EH (cell line): Measurements from ENCODE around the gene GPC6.

ENCODE experiments used
- DNase-seq: peaks from one replicate; pipeline ENCODE4 v3.0.0-alpha.2; 2015; ENCODE audit warnings: low read depth

The GPC6 gene

GRCh38 chr13:94050686-94051085, 824.1 kb downstream of the GPC6 start:
- DNase-seq, result no peak

GRCh38 chr13:94053986-94054593, 827.5 kb downstream of the GPC6 start:
- DNase-seq, result no peak

- DNase-seq, result peak; percentile 33
Measured at GRCh38 chr13:94056362-94056990, 829.9 kb downstream of the GPC6 start.

GRCh38 chr13:94057618-94058186, 831.1 kb downstream of the GPC6 start:
- no peak for DNase-seq

- DNase-seq, result no peak
Measured at GRCh38 chr13:94058821-94059360, 832.3 kb downstream of the GPC6 start.

- DNase-seq, result peak; percentile 66
Measured at GRCh38 chr13:94061301-94061700, 834.7 kb downstream of the GPC6 start.

GRCh38 chr13:94063096-94063495, 836.5 kb downstream of the GPC6 start:
- DNase-seq, result peak; percentile 28

- DNase-seq, result no peak
Measured at GRCh38 chr13:94063848-94064247, 837.2 kb downstream of the GPC6 start.

GRCh38 chr13:94065741-94066140, 839.1 kb downstream of the GPC6 start:
- DNase-seq, result peak; percentile 56

GRCh38 chr13:94073007-94073744, 846.6 kb downstream of the GPC6 start:
- peak; percentile 76 for DNase-seq

- peak; percentile 45 for DNase-seq
Measured at GRCh38 chr13:94079876-94080275, 853.3 kb downstream of the GPC6 start.

- no peak for DNase-seq
Measured at GRCh38 chr13:94080527-94080926, 853.9 kb downstream of the GPC6 start.

- no peak for DNase-seq
Measured at GRCh38 chr13:94087100-94087499, 860.5 kb downstream of the GPC6 start.

- DNase-seq, result no peak
Measured at GRCh38 chr13:94088742-94089141, 862.1 kb downstream of the GPC6 start.

- DNase-seq, result no peak
Measured at GRCh38 chr13:94090773-94091480, 864.3 kb downstream of the GPC6 start.

- peak; percentile 7 for DNase-seq
Measured at GRCh38 chr13:94093652-94094315, 867.2 kb downstream of the GPC6 start.

- no peak for DNase-seq
Measured at GRCh38 chr13:94109715-94110374, 883.2 kb downstream of the GPC6 start.

- DNase-seq, result peak; percentile 93
Measured at GRCh38 chr13:94112227-94112626, 885.6 kb downstream of the GPC6 start.

- no peak for DNase-seq
Measured at GRCh38 chr13:94112731-94113130, 886.1 kb downstream of the GPC6 start.

- no peak for DNase-seq
Measured at GRCh38 chr13:94113245-94113644, 886.6 kb downstream of the GPC6 start.

- no peak for DNase-seq
Measured at GRCh38 chr13:94114166-94114565, 887.6 kb downstream of the GPC6 start.
